Measurements from ENCODE around the gene EPHB1.
"Not testable (repeated sequence)": the region's sequence is repeated elsewhere in the genome, so short reads cannot be mapped to it uniquely, and the experiment has no call there.

The EPHB1 gene

DNA sequence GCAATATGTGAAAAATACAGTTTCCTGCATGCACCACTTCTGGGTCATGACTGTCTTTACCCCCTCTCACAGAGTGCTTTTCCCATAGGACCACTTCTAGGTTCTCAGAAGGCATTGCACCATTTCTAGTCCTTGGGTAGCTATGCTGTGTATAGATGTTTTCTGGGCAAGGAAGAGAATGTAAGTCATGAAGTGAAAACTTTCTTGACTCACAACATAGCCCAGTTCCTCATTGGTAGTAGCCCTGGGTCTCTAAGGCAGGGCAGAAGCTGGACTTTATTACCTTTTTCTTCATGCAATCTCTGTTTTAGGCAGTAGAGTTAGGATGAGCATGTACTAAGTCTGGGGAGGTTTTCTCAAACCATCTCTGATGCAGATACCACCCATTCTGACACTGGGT lies 203.1 kb downstream of the EPHB1 start:
- no peak for DNase-seq (ENCODE audit: low read depth in 2 of 2)

GRCh38 chr3:134998855-134999254 lies 203.8 kb downstream of the EPHB1 start:
- no peak for DNase-seq (ENCODE audit: low read depth in 2 of 2)

DNA sequence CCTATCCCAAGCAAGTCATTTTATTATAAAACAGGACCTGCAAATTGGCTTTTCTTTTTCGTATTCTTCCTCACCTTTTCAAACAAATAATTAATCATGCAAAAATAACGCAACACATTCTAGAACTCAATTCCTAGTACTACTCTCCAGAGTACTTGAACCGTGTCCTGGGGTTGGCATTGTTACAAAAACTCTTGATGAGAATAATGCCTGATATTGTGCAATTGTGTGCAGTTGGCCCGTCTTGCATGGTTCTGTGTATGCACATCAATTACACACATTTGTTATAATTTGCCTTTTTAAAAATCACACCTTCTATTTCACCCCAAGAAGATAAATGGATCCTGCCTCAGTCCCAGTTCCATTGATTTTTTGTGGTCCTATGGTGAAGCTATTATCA lies 205.4 kb downstream of the EPHB1 start:
- DNase-seq (ENCODE audit: low read depth in 2 of 2) = no peak

DNA sequence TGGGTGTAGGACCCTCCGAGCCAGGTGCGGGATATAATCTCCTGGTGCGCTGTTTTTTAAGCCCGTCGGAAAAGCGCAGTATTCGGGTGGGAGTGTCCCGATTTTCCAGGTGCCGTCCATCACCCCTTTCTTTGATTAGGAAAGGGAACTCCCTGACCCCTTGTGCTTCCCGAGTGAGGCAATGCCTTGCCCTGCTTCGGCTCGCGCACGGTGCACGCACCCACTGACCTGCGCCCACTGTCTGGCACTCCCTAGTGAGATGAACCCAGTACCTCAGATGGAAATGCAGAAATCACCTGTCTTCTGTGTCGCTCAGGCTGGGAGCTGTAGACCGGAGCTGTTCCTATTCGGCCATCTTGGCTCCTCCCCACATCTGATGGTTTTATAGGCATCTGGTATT lies 210.6 kb downstream of the EPHB1 start:
- DNase-seq (ENCODE audit: low read depth in 2 of 2) = not testable (repeated sequence)

- no peak for DNase-seq (ENCODE audit: low read depth in 2 of 2)
These were observed 212.5 kb downstream of the EPHB1 start for GRCh38 chr3:135007607-135008006.

DNA sequence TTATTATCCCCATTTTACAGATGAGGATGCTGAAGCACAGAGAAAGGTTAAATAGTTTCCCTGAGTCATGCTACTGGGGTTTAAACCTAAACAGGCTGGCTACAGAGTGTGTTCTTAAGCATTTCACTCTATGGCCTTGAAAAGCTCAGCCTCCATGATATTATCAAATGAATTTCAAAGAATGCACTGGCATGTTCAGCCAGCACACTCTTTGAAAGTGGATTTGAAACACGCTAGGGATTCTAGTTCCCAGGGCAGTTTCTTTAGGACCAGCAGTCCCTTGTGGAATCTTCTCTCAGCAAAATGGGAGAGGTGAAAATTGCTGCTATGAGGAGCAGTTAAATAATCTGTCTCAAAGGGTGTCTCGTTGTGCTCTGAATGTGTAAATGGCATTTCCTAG lies 213.3 kb downstream of the EPHB1 start:
- no peak for DNase-seq (ENCODE audit: low read depth in 2 of 2)

GRCh38 chr3:135009014-135009413 lies 214.0 kb downstream of the EPHB1 start:
- DNase-seq (ENCODE audit: low read depth in 2 of 2) = no peak

- no peak for DNase-seq (ENCODE audit: low read depth in 2 of 2)
These were observed 217.0 kb downstream of the EPHB1 start for GRCh38 chr3:135012101-135012500.

DNA sequence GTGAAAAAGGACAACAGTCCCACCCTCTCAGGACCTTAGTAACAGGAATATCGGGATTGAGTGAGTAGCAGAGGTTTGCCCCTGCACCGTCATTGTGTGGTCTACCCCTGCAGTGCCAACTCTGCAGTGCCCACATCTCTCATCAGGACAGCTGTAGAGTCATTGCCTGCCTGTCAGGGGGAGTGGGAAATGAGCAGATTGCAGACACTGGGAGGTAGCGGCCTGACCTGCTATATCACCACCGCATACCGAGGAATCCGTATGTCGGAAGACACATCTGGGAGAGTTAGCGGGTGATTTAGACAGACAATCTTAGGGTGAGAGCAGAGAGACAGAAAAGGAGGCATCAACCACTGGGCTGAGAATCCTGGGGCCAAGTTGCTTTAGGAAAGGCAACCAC lies 218.1 kb downstream of the EPHB1 start:
- no peak for DNase-seq (ENCODE audit: low read depth in 2 of 2)

DNA sequence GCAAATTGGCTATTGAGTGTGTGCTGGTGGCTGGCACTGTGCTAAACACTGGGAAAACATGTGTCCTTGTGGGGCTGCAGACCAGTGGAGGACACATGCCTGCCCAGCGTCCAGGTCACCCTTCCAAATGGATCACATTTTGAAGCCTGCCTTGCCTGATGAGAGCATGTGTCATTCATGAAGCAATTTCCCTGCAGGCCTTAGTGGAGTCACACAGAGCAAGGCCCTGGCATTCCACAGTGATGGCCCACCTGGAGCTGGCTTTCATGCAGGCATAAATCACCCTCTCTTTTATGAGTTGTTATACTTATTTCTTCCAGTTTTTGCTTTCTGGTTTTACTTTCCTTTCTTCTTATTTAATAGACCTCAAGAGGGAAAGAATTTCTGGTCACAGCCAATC lies 219.5 kb downstream of the EPHB1 start:
- no peak for DNase-seq (ENCODE audit: low read depth in 2 of 2)

DNA sequence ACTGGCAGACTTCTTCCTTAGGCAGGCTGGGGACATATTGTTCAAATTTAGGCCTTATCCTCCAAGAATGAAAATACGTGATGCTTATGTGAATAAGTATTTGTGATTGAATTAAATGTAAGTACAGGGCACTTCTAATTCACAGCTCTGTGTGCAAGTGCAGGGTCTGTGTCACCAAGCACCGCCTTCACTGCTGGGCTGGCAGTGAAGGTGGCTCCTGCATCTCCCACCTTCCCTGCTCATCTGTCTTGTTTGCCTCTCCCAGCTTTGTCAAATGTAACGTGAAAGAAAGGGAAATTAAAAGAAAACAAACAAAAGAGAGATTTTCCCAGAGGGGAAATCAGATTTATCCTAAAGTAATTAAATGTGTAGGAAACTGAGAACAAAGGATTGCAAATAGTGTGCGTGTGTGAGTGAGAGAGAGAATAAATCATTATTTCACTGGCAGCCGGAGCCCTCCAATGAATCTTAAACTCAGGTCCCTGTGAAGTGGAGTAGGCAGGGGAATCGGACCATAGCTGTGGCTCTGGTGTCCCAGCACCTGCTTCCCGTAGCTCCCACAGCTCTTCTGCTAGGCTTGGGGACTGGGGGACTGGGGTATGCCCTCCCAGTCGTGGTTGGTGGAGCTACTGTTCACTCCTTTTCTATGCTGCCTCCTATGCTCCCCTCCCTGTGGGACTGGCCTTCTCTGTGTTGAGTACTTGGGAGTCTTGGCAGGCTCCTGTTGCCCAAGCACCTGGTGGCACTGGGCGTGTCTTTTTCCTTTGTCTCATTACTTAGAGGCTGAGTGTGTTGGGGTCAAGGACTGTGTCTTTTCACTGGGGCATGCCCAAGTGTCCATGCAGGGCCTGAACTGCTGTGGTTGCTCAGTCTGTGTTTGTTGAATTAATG lies 222.2 kb downstream of the EPHB1 start:
- no peak for DNase-seq (ENCODE audit: low read depth in 2 of 2)

GRCh38 chr3:135018149-135018923 lies 223.3 kb downstream of the EPHB1 start:
- no peak for DNase-seq (ENCODE audit: low read depth in 2 of 2)

DNA sequence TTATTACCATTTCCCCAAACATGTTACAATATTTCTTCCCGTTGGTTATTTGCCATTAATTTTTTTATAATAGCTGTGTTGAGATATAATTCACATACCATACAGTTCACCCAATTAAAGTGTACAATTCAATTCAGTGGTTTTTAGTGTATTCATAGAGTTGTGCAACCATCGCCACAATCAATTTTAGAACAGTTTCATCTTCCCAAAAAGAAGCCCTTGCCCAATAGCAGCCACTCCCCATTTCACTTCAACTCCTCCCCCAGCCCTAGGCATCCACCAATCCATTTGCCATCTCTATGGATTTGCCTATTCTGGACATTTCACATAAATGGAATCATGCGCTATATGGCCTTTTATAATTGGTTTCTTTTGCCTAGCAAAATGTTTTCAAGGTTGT lies 225.1 kb downstream of the EPHB1 start:
- DNase-seq (ENCODE audit: low read depth in 2 of 2) = no peak

GRCh38 chr3:135023996-135024658 lies 229.1 kb downstream of the EPHB1 start:
- DNase-seq (ENCODE audit: low read depth in 2 of 2) = no peak

GRCh38 chr3:135030768-135031615 lies 235.9 kb downstream of the EPHB1 start:
- DNase-seq (ENCODE audit: low read depth in 2 of 2) = not testable (repeated sequence)

- DNase-seq (ENCODE audit: low read depth in 2 of 2) = no peak
These were observed 238.7 kb downstream of the EPHB1 start for GRCh38 chr3:135033737-135034136.

DNA sequence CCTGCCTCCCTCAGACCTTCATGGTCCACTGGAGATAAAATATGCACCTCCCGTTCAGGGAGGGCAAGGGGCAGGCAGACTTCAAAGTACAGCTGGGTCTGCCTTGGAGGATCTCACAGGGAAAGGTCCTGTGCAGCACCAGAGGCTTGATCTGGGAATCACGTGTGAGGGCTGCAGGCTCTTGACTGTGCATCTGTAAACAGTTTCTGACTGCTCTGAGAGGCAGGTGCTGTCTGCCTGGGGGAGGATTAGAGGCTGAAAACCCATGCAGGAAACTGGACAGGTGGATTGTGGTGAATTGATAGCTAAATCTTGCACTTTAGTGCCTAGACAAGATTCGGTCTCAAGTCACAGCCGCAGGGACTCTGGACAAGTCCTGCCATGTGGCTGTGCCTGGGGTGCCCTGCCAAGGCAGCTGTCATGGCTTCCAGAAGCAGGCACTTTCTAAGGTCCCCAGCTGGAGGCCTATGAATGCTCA lies 239.3 kb downstream of the EPHB1 start:
- DNase-seq (ENCODE audit: low read depth in 2 of 2) = no peak

- no peak for DNase-seq (ENCODE audit: low read depth in 2 of 2)
These were observed 239.9 kb downstream of the EPHB1 start for GRCh38 chr3:135034891-135035440.

GRCh38 chr3:135038186-135038585 lies 243.1 kb downstream of the EPHB1 start:
- DNase-seq (ENCODE audit: low read depth in 2 of 2) = no peak

DNA sequence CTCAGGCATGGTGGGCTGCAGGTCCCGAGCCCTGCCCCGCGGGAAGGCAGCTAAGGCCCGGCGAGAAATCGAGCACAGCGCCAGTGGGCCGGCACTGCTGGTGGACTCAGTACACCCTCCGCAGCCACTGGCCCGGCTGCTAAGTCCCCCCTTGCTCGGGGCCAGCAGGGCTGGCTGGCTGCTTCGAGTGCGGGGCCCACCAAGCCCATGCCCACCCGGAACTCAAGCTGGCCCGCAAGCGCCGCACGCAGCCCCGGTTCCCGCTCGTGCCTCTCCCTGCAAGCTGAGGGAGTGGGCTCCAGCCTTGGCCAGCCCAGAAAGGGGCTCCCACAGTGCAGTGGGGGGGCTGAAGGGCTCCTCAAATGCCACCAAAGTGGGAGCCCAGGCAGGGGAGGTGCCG lies 244.5 kb downstream of the EPHB1 start:
- DNase-seq (ENCODE audit: low read depth in 2 of 2) = not testable (repeated sequence)
